HFFc6 (cell line): ENCODE data around the gene TULP3. TPM values are rescaled to one million over a fixed set of nuclear protein-coding genes. Genes with fewer than 3 reads are reported as not detected.

Experiments
- DNase-seq: peaks from one replicate; pipeline ENCODE4 v3.0.0-alpha.2; 2018
- H3K27ac Mint-ChIP-seq: 2 replicates; pipeline ENCODE4 v1.8.0; 2020; ENCODE audit warnings: mild to moderate bottlenecking, mixed read lengths
- H3K27me3 Mint-ChIP-seq: 2 replicates; pipeline ENCODE4 v1.8.0; 2021; ENCODE audit warnings: mild to moderate bottlenecking, moderate library complexity, mixed read lengths; ENCODE audit not compliant: insufficient read depth
- H3K36me3 Mint-ChIP-seq: 2 replicates; pipeline ENCODE4 v1.8.0; 2021; ENCODE audit warnings: low read depth, mixed read lengths
- H3K4me1 Mint-ChIP-seq: 2 replicates; pipeline ENCODE4 v1.8.0; 2020; ENCODE audit warnings: low read depth, mixed read lengths
- H3K4me3 Mint-ChIP-seq: 2 replicates; pipeline ENCODE4 v1.8.0; 2020; ENCODE audit warnings: mild to moderate bottlenecking, moderate library complexity, mixed read lengths
- H3K9me3 Mint-ChIP-seq: 2 replicates; pipeline ENCODE4 v1.8.0; 2020; ENCODE audit warnings: mild to moderate bottlenecking, mixed read lengths
- total RNA-seq, 6 experiments: library from RNA; stranded (reverse); fragmentation: NEBNext Ultra II Directional; extraction: Animal tissue kit (Norgen Biotek cat#: 25700); gene quantifications; 2 replicates in 1 of 6; 3 replicates in 5 of 6; pipeline ENCODE4 v1.2.3, GENCODE V29; 2021
- TF ChIP-seq, protein P1 (sequence below): fragments of 200-600 bp; sonication (generic); IDR thresholded peaks from 2 replicates; pipeline ENCODE4 v1.5.0; 2021; ENCODE audit warnings: antibody characterized with exemption, mild to moderate bottlenecking

TULP3 gene
- total RNA-seq, 6 experiments from 2014 or later: 25.8 to 34.0 (median 31.6) TPM

DNA sequence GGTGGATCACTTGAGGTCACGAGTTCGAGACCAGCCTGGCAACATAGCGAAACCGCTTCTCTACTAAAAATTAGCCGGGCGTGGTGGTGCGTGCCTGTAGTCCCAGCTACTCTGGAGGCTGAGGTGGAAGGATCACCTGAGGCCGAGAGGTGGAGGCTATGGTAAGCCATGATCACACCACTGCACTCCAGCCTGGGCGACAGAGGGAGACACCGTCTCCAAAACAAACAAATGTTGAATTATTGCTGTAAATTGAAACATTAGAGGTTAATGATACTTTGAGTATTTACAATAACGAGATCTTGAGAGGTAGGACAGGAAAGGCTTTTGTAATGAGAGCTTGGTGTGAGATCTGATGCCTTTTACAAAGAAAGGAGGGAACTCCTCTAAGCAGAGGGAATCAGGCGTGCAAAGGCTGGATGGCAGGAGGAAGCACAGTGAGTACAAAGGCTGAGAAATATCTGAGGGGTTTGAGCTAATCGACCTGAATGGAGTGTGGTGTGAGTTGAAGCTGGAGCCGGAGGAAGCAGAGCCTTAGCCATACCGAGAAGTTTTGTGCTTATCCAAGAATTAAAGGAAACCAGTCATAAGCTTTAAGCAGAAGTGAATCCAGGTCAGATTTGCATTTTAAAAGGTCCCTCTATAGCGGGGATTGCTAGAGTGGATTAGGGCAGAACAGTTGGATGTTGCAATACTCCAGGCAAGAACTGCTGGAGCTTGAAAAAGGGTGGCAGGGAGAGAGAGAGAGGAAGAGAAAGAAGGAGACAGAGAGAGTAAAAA lies 12.5 kb upstream of the TULP3 start:
- Mint-ChIP-seq H3K4me3 (peak overlapping the region; percentile 97), H3K27ac (peak overlapping the region; percentile 98), H3K9me3 (no peaks in the 10 kb centered on the region), H3K36me3 (no peaks in the 10 kb centered on the region; the same call in 1 of the 2 replicates), H3K4me1 (peaks cover 19% of the 10 kb centered on the region), H3K27me3 (peaks cover 4% of the 10 kb centered on the region; the same call in 1 of the 2 replicates)
- TF ChIP-seq, protein P1, sequence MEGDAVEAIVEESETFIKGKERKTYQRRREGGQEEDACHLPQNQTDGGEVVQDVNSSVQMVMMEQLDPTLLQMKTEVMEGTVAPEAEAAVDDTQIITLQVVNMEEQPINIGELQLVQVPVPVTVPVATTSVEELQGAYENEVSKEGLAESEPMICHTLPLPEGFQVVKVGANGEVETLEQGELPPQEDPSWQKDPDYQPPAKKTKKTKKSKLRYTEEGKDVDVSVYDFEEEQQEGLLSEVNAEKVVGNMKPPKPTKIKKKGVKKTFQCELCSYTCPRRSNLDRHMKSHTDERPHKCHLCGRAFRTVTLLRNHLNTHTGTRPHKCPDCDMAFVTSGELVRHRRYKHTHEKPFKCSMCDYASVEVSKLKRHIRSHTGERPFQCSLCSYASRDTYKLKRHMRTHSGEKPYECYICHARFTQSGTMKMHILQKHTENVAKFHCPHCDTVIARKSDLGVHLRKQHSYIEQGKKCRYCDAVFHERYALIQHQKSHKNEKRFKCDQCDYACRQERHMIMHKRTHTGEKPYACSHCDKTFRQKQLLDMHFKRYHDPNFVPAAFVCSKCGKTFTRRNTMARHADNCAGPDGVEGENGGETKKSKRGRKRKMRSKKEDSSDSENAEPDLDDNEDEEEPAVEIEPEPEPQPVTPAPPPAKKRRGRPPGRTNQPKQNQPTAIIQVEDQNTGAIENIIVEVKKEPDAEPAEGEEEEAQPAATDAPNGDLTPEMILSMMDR: peak; percentile 17; the same call in 1 of the 2 replicates
- peak; percentile 15 for DNase-seq

DNA sequence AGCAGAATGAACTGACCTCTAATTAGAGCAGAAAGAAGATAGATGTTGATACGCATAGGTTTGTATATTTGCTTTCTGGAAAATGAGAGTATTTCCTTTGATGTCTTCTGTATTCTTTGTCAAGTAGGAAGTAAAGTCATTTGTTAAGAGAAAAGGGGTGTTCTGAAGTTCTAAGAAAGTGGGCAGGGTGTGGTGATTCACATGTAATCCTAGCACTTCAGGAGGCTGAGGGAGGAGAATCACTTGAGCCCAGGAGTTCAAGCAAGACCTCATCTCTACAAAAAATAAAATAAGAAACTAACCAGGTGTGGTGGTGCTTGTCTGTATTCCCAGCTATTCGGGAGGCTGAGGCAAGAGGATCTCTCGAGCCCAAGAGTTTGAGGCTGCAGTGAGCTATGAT lies 10.8 kb upstream of the TULP3 start:
- TF ChIP-seq, protein P1: no peak
- no peak for DNase-seq
- Mint-ChIP-seq H3K9me3 (no peaks in the 10 kb centered on the region), H3K27ac (no peak overlapping the region), H3K27me3 (peaks cover 4% of the 10 kb centered on the region; the same call in 1 of the 2 replicates), H3K36me3 (peaks cover 4% of the 10 kb centered on the region; the same call in 1 of the 2 replicates), H3K4me3 (no peak overlapping the region), H3K4me1 (peaks cover 24% of the 10 kb centered on the region)

DNA sequence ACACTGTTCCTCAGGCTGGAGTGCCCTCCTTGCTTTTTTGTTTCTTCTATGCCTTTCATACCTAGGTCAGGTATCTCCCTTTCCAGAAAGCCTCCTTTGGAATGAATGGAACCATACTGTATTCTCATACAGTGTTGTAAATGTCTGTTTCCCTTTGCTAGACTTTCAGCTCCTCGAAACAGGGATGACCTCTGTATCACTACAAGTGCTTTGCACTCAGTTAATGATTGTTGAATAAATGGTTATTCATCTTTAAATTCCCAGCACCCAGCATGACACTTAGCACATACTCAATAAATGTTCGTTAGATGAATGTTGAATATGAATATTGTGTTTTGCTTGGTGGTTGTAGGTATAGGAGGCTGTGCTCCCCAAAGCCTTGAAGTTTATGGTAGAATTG lies 5.9 kb upstream of the TULP3 start:
- no peaks in the 10 kb centered on the region for H3K27me3 Mint-ChIP-seq
- DNase-seq: no peak
- H3K27ac Mint-ChIP-seq: peak overlapping the region; percentile 37; the same call in 1 of the 2 replicates
- TF ChIP-seq, protein P1: no peak
- peaks cover 9% of the 10 kb centered on the region for H3K4me1 Mint-ChIP-seq
- no peaks in the 10 kb centered on the region for H3K9me3 Mint-ChIP-seq
- peaks cover 17% of the 10 kb centered on the region; the same call in 1 of the 2 replicates for H3K36me3 Mint-ChIP-seq
- no peak overlapping the region for H3K4me3 Mint-ChIP-seq

DNA sequence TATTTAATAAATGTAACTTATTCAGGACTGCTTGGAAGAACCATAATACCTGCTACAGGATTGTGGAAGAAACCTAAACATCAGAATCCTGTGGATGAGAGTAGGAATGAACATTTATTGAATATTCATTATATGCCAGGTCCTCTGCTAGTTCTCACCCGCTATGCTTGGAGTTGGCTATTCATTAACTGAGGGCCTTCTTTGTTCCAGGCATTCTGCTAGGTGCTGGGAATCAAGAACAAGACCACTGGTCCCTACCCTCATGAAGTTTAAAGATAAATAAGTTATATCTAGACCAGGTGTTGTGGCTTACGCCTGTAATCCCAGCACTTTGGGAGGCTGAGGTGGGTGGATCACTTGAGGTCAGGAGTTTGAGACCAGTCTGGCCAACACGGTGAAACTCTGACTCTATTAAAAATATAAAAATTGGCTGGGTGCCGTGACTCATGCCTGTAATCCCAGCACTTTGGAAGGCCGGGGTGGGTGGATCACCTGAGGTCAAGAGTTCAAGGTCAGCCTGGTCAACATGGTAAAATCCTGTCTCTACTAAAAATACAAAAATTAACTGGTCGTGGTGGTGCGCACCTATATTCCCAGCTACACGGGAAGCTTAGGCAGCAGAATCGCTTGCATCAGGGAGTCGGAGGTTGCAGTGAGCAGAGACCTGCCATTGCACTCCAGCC lies 3.8 kb upstream of the TULP3 start:
- Mint-ChIP-seq H3K4me3 (no peak overlapping the region), H3K27me3 (peaks cover 7% of the 10 kb centered on the region), H3K4me1 (peaks cover 23% of the 10 kb centered on the region), H3K9me3 (no peaks in the 10 kb centered on the region), H3K27ac (no peak overlapping the region), H3K36me3 (peaks cover 17% of the 10 kb centered on the region; the same call in 1 of the 2 replicates)
- TF ChIP-seq, protein P1: no peak
- no peak for DNase-seq

DNA sequence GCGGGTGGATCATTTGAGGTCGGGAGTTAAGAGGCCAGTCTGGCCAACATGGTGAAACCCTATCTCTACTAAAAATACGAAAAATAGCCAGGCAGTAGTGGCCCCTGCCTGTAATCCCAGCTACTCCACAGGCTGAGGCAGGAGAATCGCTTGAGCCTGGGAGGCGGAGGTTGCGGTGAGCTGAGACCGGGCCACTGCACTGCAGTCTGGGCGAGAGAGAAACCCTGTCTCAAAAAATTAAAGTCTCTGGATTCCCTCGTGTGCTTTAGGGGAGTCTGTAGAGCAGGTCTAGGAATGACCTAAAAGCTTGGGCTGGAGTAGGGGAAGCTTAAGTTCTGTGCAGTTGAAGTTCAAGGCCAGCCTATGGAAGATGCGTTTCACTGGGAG lies 697 bp upstream of the TULP3 start:
- Mint-ChIP-seq H3K4me3 (peak overlapping the region; percentile 99), H3K4me1 (peaks cover 36% of the 10 kb centered on the region), H3K9me3 (no peaks in the 10 kb centered on the region), H3K36me3 (peaks cover 12% of the 10 kb centered on the region; the same call in 1 of the 2 replicates), H3K27me3 (peaks cover 7% of the 10 kb centered on the region), H3K27ac (peak overlapping the region; percentile 92)
- no peak for DNase-seq
- TF ChIP-seq, protein P1: no peak
